Measurements from ENCODE around the gene TMEM107.

TMEM107 gene

GRCh38 chr17:8153031-8153451 lies 23.1 kb downstream of the TMEM107 start:
- Mint-ChIP-seq H3K27ac (no peak overlapping the region), H3K36me3 (ENCODE audit: low read depth) (peaks cover 9% of the 10 kb centered on the region), H3K27me3 (ENCODE audit: low read depth) (no peaks in the 10 kb centered on the region), H3K4me1 (ENCODE audit: low read depth) (peaks cover 35% of the 10 kb centered on the region), H3K4me3 (peak overlapping the region; percentile 95), H3K9me3 (no peaks in the 10 kb centered on the region)
- no peak for DNase-seq (ENCODE audit: low spot score)

GRCh38 chr17:8152112-8152775 lies 23.9 kb downstream of the TMEM107 start, which contains the start of gene PER1:
PER1 (minus strand) TSS chr17:8152404; CDS start chr17:8150706, 1,698 bp downstream.
- H3K4me1 Mint-ChIP-seq (ENCODE audit: low read depth) = peaks cover 35% of the 10 kb centered on the region
- H3K4me3 Mint-ChIP-seq = peak within 1 kb of the TSS; percentile 95
- H3K27ac Mint-ChIP-seq = peak within 1 kb of the TSS; percentile 92
- no peaks in the 10 kb centered on the region for H3K27me3 Mint-ChIP-seq (ENCODE audit: low read depth)
- DNase-seq (ENCODE audit: low spot score) = peak; percentile 93
- H3K9me3 Mint-ChIP-seq = no peaks in the 10 kb centered on the region
- H3K36me3 Mint-ChIP-seq (ENCODE audit: low read depth) = peaks cover 13% of the 10 kb centered on the region

- Mint-ChIP-seq H3K9me3 (no peaks in the 10 kb centered on the region), H3K4me1 (ENCODE audit: low read depth) (peaks cover 35% of the 10 kb centered on the region), H3K27ac (peak overlapping the region; percentile 92), H3K36me3 (ENCODE audit: low read depth) (peaks cover 17% of the 10 kb centered on the region), H3K27me3 (ENCODE audit: low read depth) (no peaks in the 10 kb centered on the region), H3K4me3 (peak overlapping the region; percentile 95)
- DNase-seq (ENCODE audit: low spot score) = peak; percentile 28
These were observed 24.5 kb downstream of the TMEM107 start for GRCh38 chr17:8151641-8152111.

GRCh38 chr17:8151120-8151640 lies 25.0 kb downstream of the TMEM107 start:
- peaks cover 35% of the 10 kb centered on the region for H3K4me1 Mint-ChIP-seq (ENCODE audit: low read depth)
- no peaks in the 10 kb centered on the region for H3K27me3 Mint-ChIP-seq (ENCODE audit: low read depth)
- peak overlapping the region; percentile 92 for H3K27ac Mint-ChIP-seq
- no peaks in the 10 kb centered on the region for H3K9me3 Mint-ChIP-seq
- peaks cover 20% of the 10 kb centered on the region for H3K36me3 Mint-ChIP-seq (ENCODE audit: low read depth)
- peak overlapping the region; percentile 95 for H3K4me3 Mint-ChIP-seq
- DNase-seq (ENCODE audit: low spot score) = peak; percentile 90

GRCh38 chr17:8150194-8151119 lies 25.7 kb downstream of the TMEM107 start:
- H3K27ac Mint-ChIP-seq = peak overlapping the region; percentile 45
- peak overlapping the region; percentile 95 for H3K4me3 Mint-ChIP-seq

GRCh38 chr17:8149419-8150193 lies 26.6 kb downstream of the TMEM107 start:
- Mint-ChIP-seq H3K4me3 (no peak overlapping the region), H3K27ac (no peak overlapping the region), H3K4me1 (ENCODE audit: low read depth) (peaks cover 26% of the 10 kb centered on the region), H3K36me3 (ENCODE audit: low read depth) (peaks cover 23% of the 10 kb centered on the region), H3K9me3 (no peaks in the 10 kb centered on the region), H3K27me3 (ENCODE audit: low read depth) (no peaks in the 10 kb centered on the region)
- DNase-seq (ENCODE audit: low spot score) = no peak

More at GRCh38 chr17:8150194-8151119, 25.7 kb downstream of the TMEM107 start:
- Mint-ChIP-seq H3K9me3 (no peaks in the 10 kb centered on the region), H3K4me1 (ENCODE audit: low read depth) (peaks cover 34% of the 10 kb centered on the region), H3K36me3 (ENCODE audit: low read depth) (peaks cover 23% of the 10 kb centered on the region), H3K27me3 (ENCODE audit: low read depth) (no peaks in the 10 kb centered on the region)
- DNase-seq (ENCODE audit: low spot score) = no peak

- Mint-ChIP-seq H3K4me3 (no peak overlapping the region), H3K4me1 (ENCODE audit: low read depth) (peaks cover 19% of the 10 kb centered on the region), H3K36me3 (ENCODE audit: low read depth) (peaks cover 29% of the 10 kb centered on the region), H3K27ac (no peak overlapping the region), H3K9me3 (no peaks in the 10 kb centered on the region), H3K27me3 (ENCODE audit: low read depth) (no peaks in the 10 kb centered on the region)
- DNase-seq (ENCODE audit: low spot score) = no peak
These were observed 27.6 kb downstream of the TMEM107 start for GRCh38 chr17:8148560-8148959.

GRCh38 chr17:8147805-8148404 lies 28.3 kb downstream of the TMEM107 start:
- no peaks in the 10 kb centered on the region for H3K27me3 Mint-ChIP-seq (ENCODE audit: low read depth)
- no peak for DNase-seq (ENCODE audit: low spot score)
- H3K9me3 Mint-ChIP-seq = no peaks in the 10 kb centered on the region
- H3K36me3 Mint-ChIP-seq (ENCODE audit: low read depth) = peaks cover 29% of the 10 kb centered on the region
- H3K27ac Mint-ChIP-seq = no peak overlapping the region
- peaks cover 13% of the 10 kb centered on the region for H3K4me1 Mint-ChIP-seq (ENCODE audit: low read depth)
- no peak overlapping the region for H3K4me3 Mint-ChIP-seq

- peak overlapping the region; percentile 12 for H3K27ac Mint-ChIP-seq
These were observed 28.9 kb downstream of the TMEM107 start for GRCh38 chr17:8147141-8147804.

GRCh38 chr17:8146381-8147140 lies 29.6 kb downstream of the TMEM107 start:
- H3K27me3 Mint-ChIP-seq (ENCODE audit: low read depth) = no peaks in the 10 kb centered on the region
- peaks cover 35% of the 10 kb centered on the region for H3K36me3 Mint-ChIP-seq (ENCODE audit: low read depth)
- DNase-seq (ENCODE audit: low spot score) = no peak
- H3K9me3 Mint-ChIP-seq = no peaks in the 10 kb centered on the region
- peaks cover 2% of the 10 kb centered on the region for H3K4me1 Mint-ChIP-seq (ENCODE audit: low read depth)
- H3K4me3 Mint-ChIP-seq = no peak overlapping the region
- H3K27ac Mint-ChIP-seq = peak overlapping the region; percentile 12

More at GRCh38 chr17:8147141-8147804, 28.9 kb downstream of the TMEM107 start:
- Mint-ChIP-seq H3K4me1 (ENCODE audit: low read depth) (peaks cover 6% of the 10 kb centered on the region), H3K36me3 (ENCODE audit: low read depth) (peaks cover 30% of the 10 kb centered on the region), H3K4me3 (no peak overlapping the region), H3K9me3 (no peaks in the 10 kb centered on the region), H3K27me3 (ENCODE audit: low read depth) (no peaks in the 10 kb centered on the region)
- DNase-seq (ENCODE audit: low spot score) = no peak

GRCh38 chr17:8145811-8146210 lies 30.4 kb downstream of the TMEM107 start:
- Mint-ChIP-seq H3K9me3 (no peaks in the 10 kb centered on the region), H3K36me3 (ENCODE audit: low read depth) (peaks cover 39% of the 10 kb centered on the region), H3K27ac (peak overlapping the region; percentile 2), H3K27me3 (ENCODE audit: low read depth) (no peaks in the 10 kb centered on the region), H3K4me1 (ENCODE audit: low read depth) (no peaks in the 10 kb centered on the region), H3K4me3 (no peak overlapping the region)
- DNase-seq (ENCODE audit: low spot score) = no peak
